ENCODE data around the gene KPNA1. TPM values are rescaled to one million over a fixed set of nuclear protein-coding genes. Genes with fewer than 3 reads are reported as not detected.

The KPNA1 gene
- total and polyA plus RNA-seq, 11 donors, result 13.5 to 127 (median 72.1) TPM

DNA sequence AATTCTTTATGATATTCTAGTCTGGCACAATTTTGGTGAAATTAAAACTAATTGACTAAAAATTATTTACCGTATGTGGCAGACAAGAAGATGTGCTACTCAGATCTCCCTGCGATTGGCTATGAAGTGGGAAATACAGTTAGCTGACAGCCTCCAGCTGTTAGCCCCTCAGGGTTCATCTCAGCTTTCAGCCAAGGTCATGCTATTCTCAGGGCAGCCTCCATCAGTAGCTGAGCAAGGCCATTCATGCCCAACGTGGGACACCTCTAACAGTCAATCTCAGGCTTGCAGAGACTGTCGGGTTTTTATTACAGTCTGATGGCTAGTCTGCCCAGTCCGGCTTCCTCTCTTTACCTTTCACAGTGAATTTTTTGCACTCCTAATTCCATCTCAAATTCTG is 42.6 kb upstream of the KPNA1 start:
- DNase-seq (no peak), ATAC-seq (no peak)
- H3K27me3 ChIP-seq, result no peaks in the 10 kb centered on the region
- peaks cover 0 to 75% (median 70%) of the 10 kb centered on the region in 9 donors for H3K36me3 ChIP-seq
- intact Hi-C loops (cut with DNase I), result loop anchor here in 2 of 10 donors (5.0 to 10.0 kb wide), 2 partner anchors 93 to 120 kb away; no protein-coding TSS in a partner anchor
- no peak for TF ChIP-seq POLR2A (IDR thresholded peaks at IDR 0.05)
- TF ChIP-seq, protein P1, sequence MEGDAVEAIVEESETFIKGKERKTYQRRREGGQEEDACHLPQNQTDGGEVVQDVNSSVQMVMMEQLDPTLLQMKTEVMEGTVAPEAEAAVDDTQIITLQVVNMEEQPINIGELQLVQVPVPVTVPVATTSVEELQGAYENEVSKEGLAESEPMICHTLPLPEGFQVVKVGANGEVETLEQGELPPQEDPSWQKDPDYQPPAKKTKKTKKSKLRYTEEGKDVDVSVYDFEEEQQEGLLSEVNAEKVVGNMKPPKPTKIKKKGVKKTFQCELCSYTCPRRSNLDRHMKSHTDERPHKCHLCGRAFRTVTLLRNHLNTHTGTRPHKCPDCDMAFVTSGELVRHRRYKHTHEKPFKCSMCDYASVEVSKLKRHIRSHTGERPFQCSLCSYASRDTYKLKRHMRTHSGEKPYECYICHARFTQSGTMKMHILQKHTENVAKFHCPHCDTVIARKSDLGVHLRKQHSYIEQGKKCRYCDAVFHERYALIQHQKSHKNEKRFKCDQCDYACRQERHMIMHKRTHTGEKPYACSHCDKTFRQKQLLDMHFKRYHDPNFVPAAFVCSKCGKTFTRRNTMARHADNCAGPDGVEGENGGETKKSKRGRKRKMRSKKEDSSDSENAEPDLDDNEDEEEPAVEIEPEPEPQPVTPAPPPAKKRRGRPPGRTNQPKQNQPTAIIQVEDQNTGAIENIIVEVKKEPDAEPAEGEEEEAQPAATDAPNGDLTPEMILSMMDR (IDR thresholded peaks at IDR 0.05), result no peak
- 81 to 89% (median 87%) methylated on average over 5 of the region's 5 CpGs for WGBS, 4 donors
- no peaks in the 10 kb centered on the region for H3K9me3 ChIP-seq
- H3K4me1 ChIP-seq, result peaks cover 0 to 35% (median 12%) of the 10 kb centered on the region in 12 donors
- H3K4me3 ChIP-seq, result no peak overlapping the region
- H3K27ac ChIP-seq, result no peak overlapping the region

DNA sequence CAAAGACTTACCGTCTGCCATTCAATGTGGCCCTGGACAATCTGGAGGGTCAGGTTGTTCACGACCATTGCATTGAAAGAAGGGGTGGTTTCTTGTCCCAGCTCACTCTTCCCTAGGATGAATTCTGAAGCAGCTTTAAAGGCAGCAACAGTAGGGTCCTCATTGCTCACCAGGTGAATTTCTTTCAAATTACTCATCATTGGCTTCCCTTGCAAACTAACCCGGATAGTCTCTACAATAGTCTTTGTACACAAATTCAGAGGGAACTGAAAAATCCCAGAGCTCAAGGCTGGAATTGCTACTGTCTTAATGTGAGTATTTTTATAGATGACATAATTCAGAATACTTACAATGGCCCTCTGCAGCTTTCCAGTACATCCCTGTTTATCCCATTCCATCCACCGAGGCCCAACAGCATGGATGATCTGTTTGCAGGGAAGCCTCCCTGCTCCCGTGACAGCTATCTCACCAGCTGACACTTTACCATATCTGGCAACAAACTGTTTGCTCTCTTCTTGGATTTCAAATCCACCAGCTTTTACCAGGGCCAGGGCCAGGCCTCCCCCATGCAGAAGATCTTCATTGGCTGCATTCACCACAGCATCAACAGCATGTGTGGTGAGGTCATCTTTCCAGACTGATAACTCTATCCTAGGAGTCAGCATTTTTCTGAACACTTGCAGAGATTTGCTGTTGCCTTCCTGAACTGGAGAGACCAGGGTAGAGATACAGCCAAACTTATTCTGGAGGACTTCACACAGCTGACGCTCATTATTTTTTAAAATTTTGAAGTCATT is 40.7 kb upstream of the KPNA1 start:
- H3K9me3 ChIP-seq, result no peaks in the 10 kb centered on the region
- H3K4me3 ChIP-seq, result no peak overlapping the region
- WGBS, 4 donors, result 80 to 87% (median 83%) methylated on average over 6 of the region's 6 CpGs
- DNase-seq (peak in 1 of 5 donors; percentile 28), ATAC-seq (peak; percentile 46 to 74 (median 60))
- peaks cover 0 to 94% (median 89%) of the 10 kb centered on the region in 9 donors for H3K36me3 ChIP-seq
- intact Hi-C loops (cut with DNase I), result loop anchor here in 2 of 10 donors (5.0 to 10.0 kb wide), 2 partner anchors 91 to 122 kb away; no protein-coding TSS in a partner anchor
- peaks cover 0 to 16% (median 3%) of the 10 kb centered on the region in 12 donors for H3K4me1 ChIP-seq
- no peaks in the 10 kb centered on the region for H3K27me3 ChIP-seq
- peak overlapping the region in 1 of 12 donors; percentile 3 for H3K27ac ChIP-seq
- TF ChIP-seq POLR2A (IDR thresholded peaks at IDR 0.05), result no peak
- TF ChIP-seq, protein P1 (IDR thresholded peaks at IDR 0.05), result no peak

DNA sequence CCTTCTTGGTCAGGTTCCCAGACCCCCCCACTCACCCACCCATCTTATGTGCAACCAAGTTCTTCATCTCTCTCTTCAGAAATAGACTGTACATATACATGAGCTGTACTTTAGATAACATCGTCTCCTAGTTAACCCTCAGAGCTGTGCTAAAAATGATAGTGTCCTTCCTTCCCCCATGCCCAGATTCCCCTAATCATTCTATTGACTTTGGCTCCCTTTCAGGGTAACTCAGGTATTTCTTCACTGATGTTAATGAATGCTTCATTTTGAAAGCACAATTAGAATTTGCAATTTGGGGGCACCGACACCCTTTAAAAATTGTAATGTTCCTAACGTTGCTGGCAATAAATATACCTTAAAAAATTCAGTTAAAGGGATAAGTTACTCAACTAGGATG is 38.4 kb upstream of the KPNA1 start:
- TF ChIP-seq, protein P1 (IDR thresholded peaks at IDR 0.05), result no peak
- TF ChIP-seq POLR2A (IDR thresholded peaks at IDR 0.05), result no peak
- H3K36me3 ChIP-seq, result peaks cover 0 to 100% (median 98%) of the 10 kb centered on the region in 9 donors

DNA sequence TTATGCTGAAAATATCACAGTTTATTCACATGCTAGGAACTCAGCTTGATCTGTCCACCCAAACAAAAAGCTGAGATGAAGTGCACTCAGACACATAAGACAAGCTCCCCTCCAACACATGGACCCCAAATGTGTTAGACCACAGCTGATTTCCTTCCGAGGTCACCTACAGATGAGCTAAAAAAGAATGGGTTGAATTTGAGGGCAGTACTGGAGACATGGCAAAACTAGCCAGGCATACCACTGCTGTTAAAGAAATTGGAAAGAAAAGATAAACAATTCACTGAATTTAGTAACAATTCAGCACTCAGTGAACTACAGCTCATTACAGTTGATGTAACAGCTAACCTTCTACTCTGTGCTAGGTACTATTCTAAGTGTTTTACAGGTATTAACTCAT is 33.9 kb upstream of the KPNA1 start:
- WGBS, 4 donors, result 90 to 97% (median 92%) methylated on average over 1 of the region's 1 CpG
- Histone ChIP-seq H3K9me3 (no peaks in the 10 kb centered on the region), H3K27ac (no peak overlapping the region), H3K4me1 (no peaks in the 10 kb centered on the region), H3K36me3 (peaks cover 0 to 100% (median 97%) of the 10 kb centered on the region in 9 donors), H3K27me3 (no peaks in the 10 kb centered on the region), H3K4me3 (no peak overlapping the region)
- TF ChIP-seq, protein P1 (IDR thresholded peaks at IDR 0.05), result no peak
- no peak for TF ChIP-seq POLR2A (IDR thresholded peaks at IDR 0.05)
- ATAC-seq (no peak), DNase-seq (no peak)
- intact Hi-C loops (cut with DNase I), result no loop called here

More for the DNA sequence above, 38.4 kb upstream of the KPNA1 start:
- 62 to 77% (median 67%) methylated on average over 3 of the region's 3 CpGs for WGBS, 4 donors
- no peaks in the 10 kb centered on the region for H3K27me3 ChIP-seq
- no peaks in the 10 kb centered on the region for H3K9me3 ChIP-seq
- H3K4me1 ChIP-seq, result peaks cover 0 to 13% (median 2%) of the 10 kb centered on the region in 12 donors
- no peak overlapping the region for H3K4me3 ChIP-seq
- ATAC-seq, result no peak
- DNase-seq, result no peak
- intact Hi-C loops (cut with DNase I), result loop anchor here in 1 of 10 donors (10.0 kb wide), 1 partner anchor 88 kb away; no protein-coding TSS in a partner anchor
- H3K27ac ChIP-seq, result no peak overlapping the region

Data from heart left ventricle (tissue), 16 donors.